ENCODE results near the gene ARHGAP8. TPM values are rescaled to one million over a fixed set of nuclear protein-coding genes. Genes with fewer than 3 reads are reported as not detected.

The ARHGAP8 gene
- total RNA-seq, 2 experiments from 2014 or later = 2.1 to 3.2 TPM

DNA sequence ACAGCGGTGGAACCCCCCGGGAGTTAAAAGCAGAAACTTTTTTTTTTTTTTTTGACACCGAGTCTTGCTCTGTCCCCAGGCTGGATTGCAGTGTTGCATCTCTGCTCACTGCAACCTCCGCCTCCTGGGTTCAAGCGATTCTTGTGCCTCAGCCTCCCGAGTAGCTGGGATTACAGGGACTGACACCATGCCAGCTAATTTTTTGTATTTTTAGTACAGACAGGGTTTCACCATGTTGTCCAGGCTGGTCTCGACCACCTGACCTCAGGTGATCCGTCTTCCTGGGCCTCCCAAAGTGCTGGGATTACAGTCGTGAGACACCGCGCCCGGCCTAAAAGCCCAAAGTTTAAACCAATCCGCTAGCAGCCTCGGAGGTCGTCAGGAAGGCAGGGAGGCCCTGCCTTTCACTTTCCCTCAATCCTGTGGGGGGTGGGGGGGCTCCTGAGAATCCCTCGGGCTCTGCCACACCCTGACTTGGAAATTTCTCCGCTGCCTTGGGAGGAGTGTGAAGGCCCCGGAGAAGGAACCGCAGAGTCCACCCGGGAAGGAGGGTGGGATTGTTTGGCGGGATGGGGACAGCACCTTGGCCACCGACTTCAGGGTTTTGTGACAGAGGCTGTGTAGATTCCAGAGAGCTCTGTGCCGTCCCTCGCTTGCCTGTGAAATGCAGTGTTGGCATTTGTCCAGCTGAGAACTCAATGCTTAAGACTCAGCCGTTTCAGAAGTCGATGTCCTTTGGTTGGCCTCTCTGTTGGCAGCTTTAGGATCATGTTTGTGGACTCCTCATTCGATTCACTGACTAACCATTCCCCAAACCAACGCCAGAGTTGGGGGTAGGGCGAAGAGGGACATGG is 1.0 kb downstream of the ARHGAP8 start:
- CTCF ChIA-PET = no interaction called here

GRCh38 chr22:44754998-44755397 is 2.6 kb downstream of the ARHGAP8 start:
- intact Hi-C loops (cut with micrococcal nuclease) = no loop called here
- Mint-ChIP-seq H3K9me3 (no peaks in the 10 kb centered on the region), H3K27me3 (peaks cover 39% of the 10 kb centered on the region), H3K36me3 (ENCODE audit: low read depth) (no peaks in the 10 kb centered on the region), H3K4me3 (no peak overlapping the region), H3K4me1 (ENCODE audit: low read depth) (peaks cover 5% of the 10 kb centered on the region), H3K27ac (no peak overlapping the region)
- ATAC-seq (no peak), DNase-seq (no peak)
- CTCF ChIA-PET = no interaction called here
- POLR2A ChIA-PET = interaction anchor here (1.2 kb wide), 1 partner anchor 50 kb away, joined by 4 read pairs; no protein-coding TSS in a partner anchor
- TF ChIP-seq, protein P1, sequence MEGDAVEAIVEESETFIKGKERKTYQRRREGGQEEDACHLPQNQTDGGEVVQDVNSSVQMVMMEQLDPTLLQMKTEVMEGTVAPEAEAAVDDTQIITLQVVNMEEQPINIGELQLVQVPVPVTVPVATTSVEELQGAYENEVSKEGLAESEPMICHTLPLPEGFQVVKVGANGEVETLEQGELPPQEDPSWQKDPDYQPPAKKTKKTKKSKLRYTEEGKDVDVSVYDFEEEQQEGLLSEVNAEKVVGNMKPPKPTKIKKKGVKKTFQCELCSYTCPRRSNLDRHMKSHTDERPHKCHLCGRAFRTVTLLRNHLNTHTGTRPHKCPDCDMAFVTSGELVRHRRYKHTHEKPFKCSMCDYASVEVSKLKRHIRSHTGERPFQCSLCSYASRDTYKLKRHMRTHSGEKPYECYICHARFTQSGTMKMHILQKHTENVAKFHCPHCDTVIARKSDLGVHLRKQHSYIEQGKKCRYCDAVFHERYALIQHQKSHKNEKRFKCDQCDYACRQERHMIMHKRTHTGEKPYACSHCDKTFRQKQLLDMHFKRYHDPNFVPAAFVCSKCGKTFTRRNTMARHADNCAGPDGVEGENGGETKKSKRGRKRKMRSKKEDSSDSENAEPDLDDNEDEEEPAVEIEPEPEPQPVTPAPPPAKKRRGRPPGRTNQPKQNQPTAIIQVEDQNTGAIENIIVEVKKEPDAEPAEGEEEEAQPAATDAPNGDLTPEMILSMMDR (IDR thresholded peaks at IDR 0.05) = no peak

More for the DNA sequence above, 1.0 kb downstream of the ARHGAP8 start:
- TF ChIP-seq, protein P1 (IDR thresholded peaks at IDR 0.05) = no peak
- intact Hi-C loops (cut with micrococcal nuclease) = no loop called here
- Mint-ChIP-seq H3K36me3 (ENCODE audit: low read depth) (no peaks in the 10 kb centered on the region), H3K9me3 (no peaks in the 10 kb centered on the region), H3K27me3 (peaks cover 37% of the 10 kb centered on the region), H3K27ac (no peak overlapping the region), H3K4me3 (peak overlapping the region; percentile 62), H3K4me1 (ENCODE audit: low read depth) (peaks cover 5% of the 10 kb centered on the region)
- POLR2A ChIA-PET = no interaction called here
- ATAC-seq (no peak), DNase-seq (no peak)

DNA sequence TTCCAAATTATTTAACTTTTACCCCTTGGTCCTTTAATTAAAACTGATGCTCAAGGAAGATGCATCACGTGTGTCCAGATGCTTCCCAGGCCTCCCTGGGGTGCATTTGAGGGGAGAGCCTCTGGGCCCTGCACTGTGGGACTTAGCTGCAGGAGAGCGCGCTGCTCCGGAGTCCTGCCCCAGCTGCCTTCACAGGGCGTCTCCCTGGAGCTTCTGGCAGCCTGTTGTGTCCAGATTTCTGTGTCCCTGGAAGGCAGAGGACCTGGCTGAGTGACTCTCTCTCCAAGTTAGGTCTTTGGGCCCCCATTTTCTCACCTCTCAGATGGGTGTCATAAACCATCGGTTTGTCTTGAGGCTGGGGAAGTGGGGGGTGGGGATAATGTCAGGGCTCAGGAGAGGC is 3.0 kb downstream of the ARHGAP8 start:
- ATAC-seq (no peak), DNase-seq (no peak)
- H3K27me3 Mint-ChIP-seq = peaks cover 38% of the 10 kb centered on the region
- no peak overlapping the region for H3K27ac Mint-ChIP-seq
- intact Hi-C loops (cut with micrococcal nuclease) = no loop called here
- H3K4me3 Mint-ChIP-seq = no peak overlapping the region
- no peaks in the 10 kb centered on the region for H3K36me3 Mint-ChIP-seq (ENCODE audit: low read depth)
- ChIA-PET CTCF (no interaction called here), POLR2A (interaction anchor here (1.2 kb wide), 1 partner anchor 51 kb away, joined by 4 read pairs; no protein-coding TSS in a partner anchor)
- H3K4me1 Mint-ChIP-seq (ENCODE audit: low read depth) = peaks cover 5% of the 10 kb centered on the region
- TF ChIP-seq, protein P1 (IDR thresholded peaks at IDR 0.05) = no peak
- no peaks in the 10 kb centered on the region for H3K9me3 Mint-ChIP-seq

- Mint-ChIP-seq H3K27ac (no peak overlapping the region), H3K27me3 (peaks cover 38% of the 10 kb centered on the region), H3K36me3 (ENCODE audit: low read depth) (no peaks in the 10 kb centered on the region), H3K9me3 (no peaks in the 10 kb centered on the region), H3K4me1 (ENCODE audit: low read depth) (peaks cover 5% of the 10 kb centered on the region), H3K4me3 (no peak overlapping the region)
- DNase-seq (no peak), ATAC-seq (no peak)
- TF ChIP-seq, protein P1 (IDR thresholded peaks at IDR 0.05) = no peak
- CTCF ChIA-PET = no interaction called here
- intact Hi-C loops (cut with micrococcal nuclease) = no loop called here
- POLR2A ChIA-PET = interaction anchor here (0.6 to 1.2 kb wide), 2 partner anchors 51 to 394 kb away, joined by 3 to 4 read pairs; no protein-coding TSS in a partner anchor
Measured at GRCh38 chr22:44755956-44756361, 3.6 kb downstream of the ARHGAP8 start.

DNA sequence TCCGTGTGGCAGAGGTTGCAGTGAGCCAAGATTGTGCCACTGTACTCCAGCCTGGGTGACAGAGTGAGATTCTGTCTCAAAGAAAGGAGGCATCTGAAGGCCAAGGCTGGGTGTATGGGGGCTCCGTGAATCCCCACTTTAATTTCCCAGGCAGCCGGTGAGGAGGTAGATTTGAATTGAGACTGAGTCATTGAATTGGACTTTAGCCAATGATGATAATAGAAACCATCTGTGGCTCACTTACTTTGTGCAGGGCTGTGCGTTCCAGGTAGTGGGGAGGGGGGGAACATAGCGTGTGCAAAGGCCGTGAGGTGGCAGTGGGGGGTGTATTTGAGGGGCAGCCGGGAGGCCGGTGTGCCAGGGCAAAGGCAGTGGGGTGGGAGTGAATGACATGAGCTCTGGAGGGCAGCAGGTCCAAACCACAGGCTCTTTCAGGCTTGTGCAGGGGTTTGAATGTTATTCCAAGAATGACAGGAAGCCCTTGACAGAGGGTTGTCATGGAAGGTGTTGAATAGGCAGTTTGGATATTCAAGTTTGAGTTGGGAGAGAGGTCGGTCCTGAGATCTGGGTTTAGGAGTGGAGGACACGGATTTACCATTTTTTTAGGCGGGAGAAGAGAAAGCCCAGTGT is 6.1 kb downstream of the ARHGAP8 start:
- no peak for ATAC-seq
- CTCF ChIA-PET = no interaction called here
- Mint-ChIP-seq H3K4me3 (no peak overlapping the region), H3K36me3 (ENCODE audit: low read depth) (no peaks in the 10 kb centered on the region), H3K27ac (no peak overlapping the region), H3K9me3 (peaks cover 8% of the 10 kb centered on the region), H3K27me3 (peaks cover 32% of the 10 kb centered on the region), H3K4me1 (ENCODE audit: low read depth) (no peaks in the 10 kb centered on the region)
- POLR2A ChIA-PET = no interaction called here
- intact Hi-C loops (cut with micrococcal nuclease) = no loop called here
- DNase-seq = no peak
- TF ChIP-seq, protein P1 (IDR thresholded peaks at IDR 0.05) = no peak
